GM13976 (cell line): ENCODE results near the gene PDE9A.
"Not testable (repeated sequence)": the region's sequence is repeated elsewhere in the genome, so short reads cannot be mapped to it uniquely, and the experiment has no call there.

Experiments used
- DNase-seq: peaks from one replicate; pipeline ENCODE4 v3.0.0; 2012; ENCODE audit warnings: low spot score
- CTCF ChIP-seq: IDR thresholded peaks from 2 replicates; pipeline ENCODE4 v1.5.1; 2012; ENCODE audit warnings: borderline replicate concordance, mild to moderate bottlenecking; ENCODE audit not compliant: insufficient read depth; ENCODE audit errors: extremely low read depth, missing control alignments, control extremely low read depth
- in situ Hi-C: fragments of 300-500 bp; cut with MboI; formaldehyde crosslinking; loops from one replicate; pipeline ENCODE4 v1.12.0; 2022; ENCODE audit warnings: low sequenced_read_pairs, mixed read lengths, inconsistent platforms; ENCODE audit not compliant: unreplicated experiment

PDE9A gene

GRCh38 chr21:42622284-42622683 lies 31.1 kb upstream of the PDE9A start:
- no peak for DNase-seq
- TF ChIP-seq CTCF = no peak
- in situ Hi-C loops = no loop called here

- no peak for DNase-seq
- TF ChIP-seq CTCF = no peak
- in situ Hi-C loops = no loop called here
These were observed 29.7 kb upstream of the PDE9A start for GRCh38 chr21:42623694-42624093.

GRCh38 chr21:42624095-42624790 lies 29.2 kb upstream of the PDE9A start:
- in situ Hi-C loops = no loop called here
- TF ChIP-seq CTCF = no peak
- DNase-seq = no peak

- in situ Hi-C loops = no loop called here
- TF ChIP-seq CTCF = no peak
These were observed 28.5 kb upstream of the PDE9A start for GRCh38 chr21:42624936-42625335.

GRCh38 chr21:42626171-42626570 lies 27.2 kb upstream of the PDE9A start:
- no peak for TF ChIP-seq CTCF
- DNase-seq = no peak
- in situ Hi-C loops = no loop called here

More at GRCh38 chr21:42624936-42625335, 28.5 kb upstream of the PDE9A start:
- DNase-seq = no peak

- TF ChIP-seq CTCF = no peak
- DNase-seq = no peak
- in situ Hi-C loops = no loop called here
These were observed 25.7 kb upstream of the PDE9A start for GRCh38 chr21:42627527-42628289.

GRCh38 chr21:42628466-42629061 lies 24.9 kb upstream of the PDE9A start:
- in situ Hi-C loops, DNase-seq: not testable (repeated sequence)
